Measurements from ENCODE around the gene GNAI3.

Gene GNAI3

DNA sequence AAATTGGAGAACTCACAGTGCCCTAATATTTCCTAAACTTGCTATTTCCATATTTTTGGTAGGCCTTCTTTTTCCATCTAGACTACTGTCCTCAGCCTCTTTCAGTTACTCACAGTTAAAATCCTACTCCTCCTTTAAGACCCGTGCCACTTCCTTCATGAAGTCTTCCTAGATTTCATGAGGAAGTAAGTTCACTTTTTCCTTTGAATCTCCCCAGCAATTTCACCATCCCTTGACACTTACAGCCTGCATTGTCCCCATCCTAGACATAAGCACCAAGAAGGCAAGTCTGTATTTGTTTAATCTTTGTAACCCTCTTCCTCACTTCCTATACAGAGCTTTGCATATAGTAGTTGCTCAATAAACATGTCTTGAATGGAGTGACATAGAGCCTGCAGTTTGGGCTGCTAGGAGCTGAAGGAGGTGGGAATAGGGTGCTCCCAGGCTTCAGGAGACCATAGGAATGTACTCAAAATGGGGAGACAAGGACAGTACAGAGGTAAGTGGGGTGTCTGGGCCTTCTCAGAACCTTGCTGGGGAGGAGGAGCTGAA lies 14.0 kb upstream of the GNAI3 start:
- H3K4me3 ChIP-seq (ENCODE audit: low read depth, low read length): no peak overlapping the region
- POLR2A ChIA-PET: no interaction called here
- H3K4me1 ChIP-seq (ENCODE audit: control insufficient read depth, insufficient read depth, low read length): no peaks in the 10 kb centered on the region
- TF ChIP-seq ZNF664 (tag by site-specific recombination; IDR thresholded peaks at IDR 0.05) (peak; percentile 97), ZNF670 (tag by site-specific recombination; IDR thresholded peaks at IDR 0.05; ENCODE audit: low read depth) (no peak)
- H3K9me3 ChIP-seq (ENCODE audit: control insufficient read depth, insufficient read depth, low read depth, low read length): no peaks in the 10 kb centered on the region
- H3K27ac ChIP-seq (ENCODE audit: extremely low read depth, low read depth, low read length): no peak overlapping the region
- H3K36me3 ChIP-seq (ENCODE audit: control insufficient read depth in 2 of 2, insufficient read depth in 1 of 2, low read length in 2 of 2): no peaks in the 10 kb centered on the region
- CTCF ChIA-PET: interaction anchor here (0.6 to 20.8 kb wide), 10 partner anchors 11 to 469 kb away, joined by 3 to 1152 read pairs (median 4); partner anchors contain the start of genes AMIGO1 and CYB561D1

DNA sequence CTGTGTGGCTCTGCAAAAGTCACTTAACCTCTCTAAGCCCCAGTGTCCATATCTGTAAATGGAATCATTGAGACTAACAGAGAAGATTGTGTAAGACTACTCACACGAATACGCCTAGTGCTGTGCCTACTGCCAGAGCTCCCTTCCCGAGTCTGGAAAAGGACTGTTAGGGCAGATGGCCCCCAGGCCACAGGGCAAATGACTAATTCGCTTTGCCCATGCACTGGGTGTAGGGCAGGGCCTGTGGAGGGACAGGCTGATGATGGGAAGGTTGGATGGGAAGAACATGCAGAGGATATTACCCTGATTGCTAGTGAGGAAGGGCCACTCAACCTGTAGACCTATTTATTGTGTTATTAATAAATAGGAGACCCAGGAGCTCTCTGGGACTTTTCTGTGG lies 12.9 kb upstream of the GNAI3 start:
- Histone ChIP-seq H3K4me1 (ENCODE audit: control insufficient read depth, insufficient read depth, low read length) (no peaks in the 10 kb centered on the region), H3K9me3 (ENCODE audit: control insufficient read depth, insufficient read depth, low read depth, low read length) (no peaks in the 10 kb centered on the region), H3K4me3 (ENCODE audit: low read depth, low read length) (no peak overlapping the region), H3K27ac (ENCODE audit: extremely low read depth, low read depth, low read length) (no peak overlapping the region), H3K36me3 (ENCODE audit: control insufficient read depth in 2 of 2, insufficient read depth in 1 of 2, low read length in 2 of 2) (no peaks in the 10 kb centered on the region)
- no peak for TF ChIP-seq KLF10 (tag by site-specific recombination; IDR thresholded peaks at IDR 0.05)
- TF ChIP-seq ZNF843 (tag by site-specific recombination; IDR thresholded peaks at IDR 0.05): no peak
- no peak for TF ChIP-seq ZNF335 (tag by site-specific recombination; conservative IDR thresholded peaks at IDR 0.05)
- TF ChIP-seq ZNF837 (tag by site-specific recombination; IDR thresholded peaks at IDR 0.05): no peak
- no peak for TF ChIP-seq ZNF169 (tag by site-specific recombination; IDR thresholded peaks at IDR 0.05)
- no peak for TF ChIP-seq ZBTB1 (tag by site-specific recombination; IDR thresholded peaks at IDR 0.05)
- no peak for TF ChIP-seq ZNF239 (tag by site-specific recombination; IDR thresholded peaks at IDR 0.05)
- no peak for TF ChIP-seq REPIN1 (tag by site-specific recombination; IDR thresholded peaks at IDR 0.05; ENCODE audit: low read depth)
- no peak for TF ChIP-seq MZF1 (tag by site-specific recombination; IDR thresholded peaks at IDR 0.05; ENCODE audit: borderline replicate concordance)
- no peak for TF ChIP-seq SP2 (tag by site-specific recombination; IDR thresholded peaks at IDR 0.05)
- TF ChIP-seq, protein P1, sequence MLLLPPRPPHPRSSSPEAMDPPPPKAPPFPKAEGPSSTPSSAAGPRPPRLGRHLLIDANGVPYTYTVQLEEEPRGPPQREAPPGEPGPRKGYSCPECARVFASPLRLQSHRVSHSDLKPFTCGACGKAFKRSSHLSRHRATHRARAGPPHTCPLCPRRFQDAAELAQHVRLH (tag by site-specific recombination; IDR thresholded peaks at IDR 0.05): no peak
- POLR2A ChIA-PET: no interaction called here
- CTCF ChIA-PET: interaction anchor here (0.6 to 20.8 kb wide), 4 partner anchors 11 to 119 kb away, joined by 3 to 1152 read pairs (median 8); partner anchors contain the start of genes AMIGO1 and CYB561D1

DNA sequence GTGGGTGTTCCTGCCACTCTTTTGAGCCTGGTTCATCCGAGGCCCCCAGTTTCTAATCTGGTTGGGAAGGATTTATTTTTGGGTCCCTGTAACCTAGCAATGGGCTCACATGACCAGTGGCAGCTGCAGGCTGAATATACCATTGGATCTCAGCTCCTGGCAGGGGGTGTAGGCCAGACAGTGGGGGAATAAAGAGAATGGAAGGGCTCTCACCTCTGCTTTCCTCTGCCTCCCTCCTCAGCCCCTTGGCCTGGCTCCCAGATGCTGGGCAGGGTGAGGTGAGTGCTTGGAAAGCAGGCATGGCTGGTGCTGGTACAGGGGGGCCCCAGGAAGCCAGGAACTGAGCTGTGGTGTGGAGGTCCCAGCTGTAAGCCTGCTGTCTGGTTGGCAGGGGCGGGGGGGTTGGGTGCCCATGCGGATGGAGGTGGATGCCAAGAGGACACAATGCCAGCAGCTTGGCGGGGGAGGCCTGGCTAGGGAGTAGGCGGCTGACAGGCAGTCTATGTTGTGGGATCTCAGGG lies 12.4 kb upstream of the GNAI3 start:
- CTCF ChIA-PET: interaction anchor here (1.8 to 20.8 kb wide), 2 partner anchors 10 to 33 kb away, joined by 11 to 1152 read pairs; partner anchors contain the start of genes AMIGO1 and CYB561D1

More for the DNA sequence above, 12.4 kb upstream of the GNAI3 start:
- no peaks in the 10 kb centered on the region for H3K36me3 ChIP-seq (ENCODE audit: control insufficient read depth in 2 of 2, insufficient read depth in 1 of 2, low read length in 2 of 2)
- H3K4me3 ChIP-seq (ENCODE audit: low read depth, low read length): no peak overlapping the region
- no peaks in the 10 kb centered on the region for H3K4me1 ChIP-seq (ENCODE audit: control insufficient read depth, insufficient read depth, low read length)
- POLR2A ChIA-PET: interaction anchor here (0.6 kb wide), 1 partner anchor 296 kb away, joined by 3 read pairs; no protein-coding TSS in a partner anchor
- TF ChIP-seq, protein P2, sequence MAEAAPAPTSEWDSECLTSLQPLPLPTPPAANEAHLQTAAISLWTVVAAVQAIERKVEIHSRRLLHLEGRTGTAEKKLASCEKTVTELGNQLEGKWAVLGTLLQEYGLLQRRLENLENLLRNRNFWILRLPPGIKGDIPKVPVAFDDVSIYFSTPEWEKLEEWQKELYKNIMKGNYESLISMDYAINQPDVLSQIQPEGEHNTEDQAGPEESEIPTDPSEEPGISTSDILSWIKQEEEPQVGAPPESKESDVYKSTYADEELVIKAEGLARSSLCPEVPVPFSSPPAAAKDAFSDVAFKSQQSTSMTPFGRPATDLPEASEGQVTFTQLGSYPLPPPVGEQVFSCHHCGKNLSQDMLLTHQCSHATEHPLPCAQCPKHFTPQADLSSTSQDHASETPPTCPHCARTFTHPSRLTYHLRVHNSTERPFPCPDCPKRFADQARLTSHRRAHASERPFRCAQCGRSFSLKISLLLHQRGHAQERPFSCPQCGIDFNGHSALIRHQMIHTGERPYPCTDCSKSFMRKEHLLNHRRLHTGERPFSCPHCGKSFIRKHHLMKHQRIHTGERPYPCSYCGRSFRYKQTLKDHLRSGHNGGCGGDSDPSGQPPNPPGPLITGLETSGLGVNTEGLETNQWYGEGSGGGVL (tag by site-specific recombination; IDR thresholded peaks at IDR 0.05): peak; percentile 46
- TF ChIP-seq ZNF112 (tag by site-specific recombination; IDR thresholded peaks at IDR 0.05): no peak
- TF ChIP-seq, protein P3, sequence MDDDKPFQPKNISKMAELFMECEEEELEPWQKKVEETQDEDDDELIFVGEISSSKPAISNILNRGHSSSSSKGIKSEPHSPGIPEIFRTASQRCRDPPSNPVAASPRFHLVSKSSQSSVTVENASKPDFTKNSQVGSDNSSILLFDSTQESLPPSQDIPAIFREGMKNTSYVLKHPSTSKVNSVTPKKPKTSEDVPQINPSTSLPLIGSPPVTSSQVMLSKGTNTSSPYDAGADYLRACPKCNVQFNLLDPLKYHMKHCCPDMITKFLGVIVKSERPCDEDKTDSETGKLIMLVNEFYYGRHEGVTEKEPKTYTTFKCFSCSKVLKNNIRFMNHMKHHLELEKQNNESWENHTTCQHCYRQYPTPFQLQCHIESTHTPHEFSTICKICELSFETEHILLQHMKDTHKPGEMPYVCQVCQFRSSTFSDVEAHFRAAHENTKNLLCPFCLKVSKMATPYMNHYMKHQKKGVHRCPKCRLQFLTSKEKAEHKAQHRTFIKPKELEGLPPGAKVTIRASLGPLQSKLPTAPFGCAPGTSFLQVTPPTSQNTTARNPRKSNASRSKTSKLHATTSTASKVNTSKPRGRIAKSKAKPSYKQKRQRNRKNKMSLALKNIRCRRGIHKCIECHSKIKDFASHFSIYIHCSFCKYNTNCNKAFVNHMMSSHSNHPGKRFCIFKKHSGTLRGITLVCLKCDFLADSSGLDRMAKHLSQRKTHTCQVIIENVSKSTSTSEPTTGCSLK (tag by site-specific recombination; IDR thresholded peaks at IDR 0.05): no peak
- TF ChIP-seq ZNF624 (tag by site-specific recombination; IDR thresholded peaks at IDR 0.05): no peak
- no peak for TF ChIP-seq ZNF184 (tag by site-specific recombination; IDR thresholded peaks at IDR 0.05)
- TF ChIP-seq ZNF768 (tag by site-specific recombination; IDR thresholded peaks at IDR 0.05): no peak
- TF ChIP-seq SCRT2 (tag by site-specific recombination; IDR thresholded peaks at IDR 0.05): no peak
- no peak for TF ChIP-seq ZNF501 (tag by site-specific recombination; IDR thresholded peaks at IDR 0.05)
- TF ChIP-seq, protein P4, sequence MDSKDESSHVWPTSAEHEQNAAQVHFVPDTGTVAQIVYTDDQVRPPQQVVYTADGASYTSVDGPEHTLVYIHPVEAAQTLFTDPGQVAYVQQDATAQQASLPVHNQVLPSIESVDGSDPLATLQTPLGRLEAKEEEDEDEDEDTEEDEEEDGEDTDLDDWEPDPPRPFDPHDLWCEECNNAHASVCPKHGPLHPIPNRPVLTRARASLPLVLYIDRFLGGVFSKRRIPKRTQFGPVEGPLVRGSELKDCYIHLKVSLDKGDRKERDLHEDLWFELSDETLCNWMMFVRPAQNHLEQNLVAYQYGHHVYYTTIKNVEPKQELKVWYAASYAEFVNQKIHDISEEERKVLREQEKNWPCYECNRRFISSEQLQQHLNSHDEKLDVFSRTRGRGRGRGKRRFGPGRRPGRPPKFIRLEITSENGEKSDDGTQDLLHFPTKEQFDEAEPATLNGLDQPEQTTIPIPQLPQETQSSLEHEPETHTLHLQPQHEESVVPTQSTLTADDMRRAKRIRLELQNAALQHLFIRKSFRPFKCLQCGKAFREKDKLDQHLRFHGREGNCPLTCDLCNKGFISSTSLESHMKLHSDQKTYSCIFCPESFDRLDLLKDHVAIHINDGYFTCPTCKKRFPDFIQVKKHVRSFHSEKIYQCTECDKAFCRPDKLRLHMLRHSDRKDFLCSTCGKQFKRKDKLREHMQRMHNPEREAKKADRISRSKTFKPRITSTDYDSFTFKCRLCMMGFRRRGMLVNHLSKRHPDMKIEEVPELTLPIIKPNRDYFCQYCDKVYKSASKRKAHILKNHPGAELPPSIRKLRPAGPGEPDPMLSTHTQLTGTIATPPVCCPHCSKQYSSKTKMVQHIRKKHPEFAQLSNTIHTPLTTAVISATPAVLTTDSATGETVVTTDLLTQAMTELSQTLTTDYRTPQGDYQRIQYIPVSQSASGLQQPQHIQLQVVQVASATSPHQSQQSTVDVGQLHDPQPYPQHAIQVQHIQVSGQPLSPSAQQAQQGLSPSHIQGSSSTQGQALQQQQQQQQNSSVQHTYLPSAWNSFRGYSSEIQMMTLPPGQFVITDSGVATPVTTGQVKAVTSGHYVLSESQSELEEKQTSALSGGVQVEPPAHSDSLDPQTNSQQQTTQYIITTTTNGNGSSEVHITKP (tag by site-specific recombination; IDR thresholded peaks at IDR 0.05): 0 out of 2 replicates have a peak, but pooled peaks have one; percentile 27
- no peak for TF ChIP-seq ZNF16 (tag by site-specific recombination; IDR thresholded peaks at IDR 0.05; ENCODE audit: low read depth)
- H3K27ac ChIP-seq (ENCODE audit: extremely low read depth, low read depth, low read length): no peak overlapping the region
- no peaks in the 10 kb centered on the region for H3K9me3 ChIP-seq (ENCODE audit: control insufficient read depth, insufficient read depth, low read depth, low read length)
